ENCODE measurements around the gene DNAJC4. TPM values are rescaled to one million over a fixed set of nuclear protein-coding genes. Genes with fewer than 3 reads are reported as not detected.

DNAJC4 gene
- total RNA-seq, 1 donor from 2014 or later: 39.5 TPM

DNA sequence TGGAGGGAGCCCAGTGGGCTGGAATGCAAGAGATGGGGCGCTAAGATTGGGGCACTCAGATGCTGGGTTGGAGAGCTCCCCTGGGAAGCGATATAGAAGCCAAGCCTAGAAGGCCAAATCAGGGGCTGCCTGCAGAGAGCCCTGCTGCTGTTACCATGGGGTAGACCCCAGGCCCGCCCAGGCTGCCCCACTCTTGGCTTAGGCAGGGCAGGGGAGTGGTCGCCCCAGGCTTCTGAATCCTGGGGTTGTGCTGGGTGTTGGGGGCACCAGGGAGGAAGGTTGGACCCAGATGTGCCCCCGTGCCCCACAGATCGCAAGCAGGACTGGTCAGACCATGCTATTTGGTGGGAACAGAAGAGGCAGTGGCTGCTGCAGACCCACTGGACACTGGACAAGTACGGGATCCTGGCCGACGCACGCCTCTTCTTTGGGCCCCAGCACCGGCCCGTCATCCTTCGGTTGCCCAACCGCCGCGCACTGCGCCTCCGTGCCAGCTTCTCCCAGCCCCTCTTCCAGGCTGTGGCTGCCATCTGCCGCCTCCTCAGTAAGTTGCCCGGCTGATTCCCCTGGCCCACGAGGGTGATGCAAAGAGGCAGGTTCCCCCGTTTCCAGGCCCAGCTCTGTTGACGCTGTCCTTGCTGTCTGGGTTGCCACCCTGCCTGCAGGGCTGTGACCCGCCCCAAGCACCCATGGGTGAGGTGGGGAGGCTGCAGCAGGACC is 19.9 kb upstream of the DNAJC4 start:
- no peak overlapping the region for H3K4me3 ChIP-seq
- H3K9me3 ChIP-seq: no peaks in the 10 kb centered on the region
- no peak for ATAC-seq
- no peaks in the 10 kb centered on the region for H3K27me3 ChIP-seq (ENCODE audit: low read depth)
- intact Hi-C loops (cut with DNase I): no loop called here
- H3K4me1 ChIP-seq: peaks cover 34% of the 10 kb centered on the region
- H3K36me3 ChIP-seq: peaks cover 49% of the 10 kb centered on the region
- no peak for DNase-seq
- TF ChIP-seq CTCF (IDR thresholded peaks at IDR 0.05): no peak
- no peak overlapping the region for H3K27ac ChIP-seq

DNA sequence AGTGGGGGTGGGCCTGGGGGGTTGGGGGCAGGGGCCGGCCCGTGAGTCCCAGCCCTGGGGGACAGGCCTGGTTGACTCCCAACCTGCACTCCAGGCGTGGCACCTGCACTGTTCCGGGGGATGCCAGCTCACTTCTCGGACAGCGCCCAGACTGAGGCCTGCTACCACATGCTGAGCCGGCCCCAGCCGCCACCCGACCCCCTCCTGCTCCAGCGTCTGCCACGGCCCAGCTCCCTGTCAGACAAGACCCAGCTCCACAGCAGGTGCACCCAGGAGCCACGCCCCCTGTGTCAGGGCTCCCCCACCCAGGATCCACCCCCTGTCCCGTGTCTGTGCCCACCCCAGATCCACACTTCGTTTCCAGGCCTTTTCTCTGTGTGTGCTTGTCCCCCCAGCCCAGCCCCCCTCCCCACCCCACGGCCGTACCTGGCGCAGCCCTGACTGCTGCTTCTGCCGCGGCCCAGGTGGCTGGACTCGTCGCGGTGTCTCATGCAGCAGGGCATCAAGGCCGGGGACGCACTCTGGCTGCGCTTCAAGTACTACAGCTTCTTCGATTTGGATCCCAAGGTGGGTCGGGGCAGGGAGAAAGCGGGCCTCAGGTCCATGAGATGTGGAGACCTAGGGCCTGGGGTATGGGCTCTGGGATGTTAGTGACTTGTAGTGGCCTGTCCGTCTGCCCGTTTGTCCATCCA is 19.0 kb upstream of the DNAJC4 start:
- intact Hi-C loops (cut with DNase I): no loop called here
- H3K27ac ChIP-seq: no peak overlapping the region
- no peak for DNase-seq
- peaks cover 41% of the 10 kb centered on the region for H3K36me3 ChIP-seq
- H3K4me1 ChIP-seq: peaks cover 25% of the 10 kb centered on the region
- no peak for TF ChIP-seq CTCF (IDR thresholded peaks at IDR 0.05)
- no peaks in the 10 kb centered on the region for H3K9me3 ChIP-seq
- H3K4me3 ChIP-seq: no peak overlapping the region
- H3K27me3 ChIP-seq (ENCODE audit: low read depth): no peaks in the 10 kb centered on the region
- ATAC-seq: no peak

- intact Hi-C loops (cut with DNase I): no loop called here
- peaks cover 63% of the 10 kb centered on the region for H3K36me3 ChIP-seq
- no peak overlapping the region for H3K27ac ChIP-seq
- H3K4me3 ChIP-seq: no peak overlapping the region
- no peaks in the 10 kb centered on the region for H3K4me1 ChIP-seq
- H3K9me3 ChIP-seq: no peaks in the 10 kb centered on the region
- ATAC-seq (no peak), DNase-seq (no peak)
- TF ChIP-seq CTCF (IDR thresholded peaks at IDR 0.05): no peak
- H3K27me3 ChIP-seq (ENCODE audit: low read depth): no peaks in the 10 kb centered on the region
These were observed 13.5 kb upstream of the DNAJC4 start for GRCh38 chr11:64216879-64217278.

DNA sequence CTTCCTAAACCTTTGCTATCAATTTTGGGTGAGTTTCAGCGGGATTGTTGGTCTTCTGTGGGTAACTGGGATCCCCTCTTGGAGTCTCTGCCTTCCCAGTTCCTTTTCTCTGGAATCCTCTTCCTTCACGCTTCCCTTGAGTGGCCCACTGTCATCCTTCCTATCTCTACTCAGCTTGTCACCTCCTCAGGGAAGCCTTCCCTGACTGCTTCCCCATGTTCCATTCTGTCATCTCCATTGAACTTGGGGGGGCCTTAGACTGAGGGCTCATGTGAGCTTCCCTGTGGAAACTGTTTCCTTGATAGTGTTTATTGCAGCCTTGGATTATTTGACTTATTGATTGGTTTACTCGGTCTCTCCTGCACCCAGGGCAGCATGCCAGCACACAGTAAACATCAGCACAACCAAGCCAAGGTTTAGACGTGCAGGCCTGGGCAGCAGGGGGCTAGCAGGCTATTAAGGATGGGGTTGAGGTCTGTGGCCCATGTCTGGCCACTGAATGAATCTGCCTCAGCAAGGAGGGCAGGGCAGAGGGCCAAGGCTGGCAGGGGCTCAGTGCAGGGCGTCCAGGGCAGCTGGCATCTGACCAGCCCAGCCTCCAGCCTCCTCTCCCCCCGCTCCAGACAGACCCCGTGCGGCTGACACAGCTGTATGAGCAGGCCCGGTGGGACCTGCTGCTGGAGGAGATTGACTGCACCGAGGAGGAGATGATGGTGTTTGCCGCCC is 11.6 kb upstream of the DNAJC4 start:
- Histone ChIP-seq H3K9me3 (no peaks in the 10 kb centered on the region), H3K4me3 (no peak overlapping the region), H3K27me3 (ENCODE audit: low read depth) (no peaks in the 10 kb centered on the region), H3K36me3 (peaks cover 64% of the 10 kb centered on the region), H3K27ac (no peak overlapping the region), H3K4me1 (no peaks in the 10 kb centered on the region)
- no peak for TF ChIP-seq CTCF (IDR thresholded peaks at IDR 0.05)
- intact Hi-C loops (cut with DNase I): no loop called here
- no peak for ATAC-seq
- DNase-seq: no peak

- H3K36me3 ChIP-seq: peaks cover 61% of the 10 kb centered on the region
These were observed 11.0 kb upstream of the DNAJC4 start for GRCh38 chr11:64219354-64219684.

More at GRCh38 chr11:64219354-64219684, 11.0 kb upstream of the DNAJC4 start:
- no peaks in the 10 kb centered on the region for H3K9me3 ChIP-seq
- TF ChIP-seq CTCF (IDR thresholded peaks at IDR 0.05): no peak
- intact Hi-C loops (cut with DNase I): no loop called here
- no peak overlapping the region for H3K27ac ChIP-seq
- ATAC-seq (peak in 1 of 2 donors; percentile 5), DNase-seq (no peak)
- no peaks in the 10 kb centered on the region for H3K4me1 ChIP-seq
- no peak overlapping the region for H3K4me3 ChIP-seq
- H3K27me3 ChIP-seq (ENCODE audit: low read depth): no peaks in the 10 kb centered on the region

Data from lower lobe of right lung (tissue), 2 donors.